OCI-LY1 (cell line): ENCODE data around the gene MARCHF9.

Experiments used
- EZH2 ChIP-seq: fragments of 200-600 bp; sonication (generic), shearing (Covaris generic); IDR thresholded peaks from 2 replicates; pipeline ENCODE4 v1.8.0; 2017; ENCODE audit warnings: borderline replicate concordance, mixed run types, mild to moderate bottlenecking, antibody characterized with exemption, low read length, moderate library complexity, mixed read lengths
- TF ChIP-seq, protein P1 (sequence below): fragments of 200-600 bp; sonication (generic), shearing (Covaris generic); IDR thresholded peaks from 2 replicates; pipeline ENCODE4 v1.5.1; 2017; ENCODE audit warnings: mild to moderate bottlenecking, antibody characterized with exemption, low read length, moderate library complexity, mixed read lengths

DNA sequence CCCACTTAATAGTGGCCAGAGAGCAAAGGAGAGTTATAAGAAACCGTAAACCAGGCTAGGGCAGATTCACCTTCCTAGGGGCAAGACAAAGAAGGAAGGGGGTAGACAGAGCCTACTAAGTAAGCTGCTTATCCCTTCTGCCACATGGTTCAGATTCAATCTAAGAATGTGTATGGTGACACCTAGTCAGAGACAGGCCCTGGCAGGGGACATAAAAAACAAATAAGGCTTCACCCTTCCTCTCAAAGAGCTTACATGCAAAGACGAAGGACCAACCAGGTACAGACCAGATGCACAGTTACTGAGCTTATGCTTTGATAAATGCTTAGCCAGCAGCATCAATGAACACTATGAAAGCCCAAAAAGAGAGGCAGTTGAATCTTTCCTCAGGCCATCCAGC, 7.6 kb downstream of the MARCHF9 start:
- TF ChIP-seq, protein P1, sequence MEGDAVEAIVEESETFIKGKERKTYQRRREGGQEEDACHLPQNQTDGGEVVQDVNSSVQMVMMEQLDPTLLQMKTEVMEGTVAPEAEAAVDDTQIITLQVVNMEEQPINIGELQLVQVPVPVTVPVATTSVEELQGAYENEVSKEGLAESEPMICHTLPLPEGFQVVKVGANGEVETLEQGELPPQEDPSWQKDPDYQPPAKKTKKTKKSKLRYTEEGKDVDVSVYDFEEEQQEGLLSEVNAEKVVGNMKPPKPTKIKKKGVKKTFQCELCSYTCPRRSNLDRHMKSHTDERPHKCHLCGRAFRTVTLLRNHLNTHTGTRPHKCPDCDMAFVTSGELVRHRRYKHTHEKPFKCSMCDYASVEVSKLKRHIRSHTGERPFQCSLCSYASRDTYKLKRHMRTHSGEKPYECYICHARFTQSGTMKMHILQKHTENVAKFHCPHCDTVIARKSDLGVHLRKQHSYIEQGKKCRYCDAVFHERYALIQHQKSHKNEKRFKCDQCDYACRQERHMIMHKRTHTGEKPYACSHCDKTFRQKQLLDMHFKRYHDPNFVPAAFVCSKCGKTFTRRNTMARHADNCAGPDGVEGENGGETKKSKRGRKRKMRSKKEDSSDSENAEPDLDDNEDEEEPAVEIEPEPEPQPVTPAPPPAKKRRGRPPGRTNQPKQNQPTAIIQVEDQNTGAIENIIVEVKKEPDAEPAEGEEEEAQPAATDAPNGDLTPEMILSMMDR: no peak
- TF ChIP-seq EZH2: no peak
